ENCODE results near the gene UBE2J1. TPM values are rescaled to one million over a fixed set of nuclear protein-coding genes. Genes with fewer than 3 reads are reported as not detected.

The UBE2J1 gene
- polyA plus RNA-seq, 4 donors, result 53.7 to 69.5 (median 63.3) TPM

GRCh38 chr6:89368999-89369398 is 16.5 kb upstream of the UBE2J1 start:
- no peak for DNase-seq (ENCODE audit: low read depth in 4 of 4, low spot score in 3 of 4)

- DNase-seq (ENCODE audit: low read depth in 4 of 4, low spot score in 3 of 4), result no peak
These were observed 15.6 kb upstream of the UBE2J1 start for GRCh38 chr6:89368107-89368506.

- DNase-seq (ENCODE audit: low read depth in 4 of 4, low spot score in 3 of 4), result no peak
These were observed 12.1 kb upstream of the UBE2J1 start for GRCh38 chr6:89364586-89364985.

DNA sequence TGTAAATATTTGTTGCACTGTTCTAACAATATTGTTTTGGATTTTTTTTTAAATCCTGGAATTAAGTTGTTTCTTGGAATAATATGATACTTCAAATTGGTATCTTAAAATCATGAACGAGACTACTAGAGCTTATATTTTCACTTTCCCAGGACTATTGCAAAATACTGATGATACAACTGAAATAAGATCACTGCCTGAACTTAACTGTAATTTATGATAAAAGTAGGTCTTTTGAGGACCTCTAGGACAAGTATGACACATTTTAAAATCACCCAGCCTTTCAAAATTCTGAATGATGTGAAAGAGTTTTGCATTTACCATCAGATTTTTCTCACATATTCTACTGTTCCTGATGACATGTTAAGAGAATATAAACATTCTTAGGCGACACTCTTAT is 8.6 kb upstream of the UBE2J1 start:
- no peak for DNase-seq (ENCODE audit: low read depth in 4 of 4, low spot score in 3 of 4)

GRCh38 chr6:89360415-89360999 is 8.0 kb upstream of the UBE2J1 start:
- no peak for DNase-seq (ENCODE audit: low read depth in 4 of 4, low spot score in 3 of 4)

GRCh38 chr6:89359561-89359960 is 7.0 kb upstream of the UBE2J1 start:
- no peak for DNase-seq (ENCODE audit: low read depth in 4 of 4, low spot score in 3 of 4)

DNA sequence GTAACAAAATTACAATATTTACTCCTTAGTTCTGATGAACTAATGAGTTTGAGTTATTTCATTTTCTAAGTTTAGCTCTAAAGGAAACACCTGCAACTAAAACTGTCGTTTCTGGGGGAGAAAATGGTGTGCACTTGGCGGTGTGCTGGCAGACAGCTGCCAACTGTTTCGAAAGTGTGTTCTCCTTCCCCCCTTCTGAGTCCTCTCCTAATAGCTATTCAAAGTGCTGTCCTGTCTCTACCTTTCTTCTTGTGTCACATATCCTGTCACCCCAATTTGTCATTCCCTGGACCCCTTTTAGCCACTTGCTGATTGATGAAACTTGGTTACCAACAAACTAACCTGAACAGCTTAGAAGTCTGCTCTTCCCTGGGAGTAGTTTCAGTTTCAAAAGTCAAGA is 4.9 kb upstream of the UBE2J1 start:
- DNase-seq (ENCODE audit: low read depth in 4 of 4, low spot score in 3 of 4), result no peak

- DNase-seq (ENCODE audit: low read depth in 4 of 4, low spot score in 3 of 4), result no peak
These were observed 4.2 kb upstream of the UBE2J1 start for GRCh38 chr6:89356642-89357170.

- DNase-seq (ENCODE audit: low read depth in 4 of 4, low spot score in 3 of 4), result no peak
These were observed 3.1 kb upstream of the UBE2J1 start for GRCh38 chr6:89355511-89356194.

GRCh38 chr6:89353702-89354392 is 1.3 kb upstream of the UBE2J1 start:
- DNase-seq (ENCODE audit: low read depth in 4 of 4, low spot score in 3 of 4), result no peak

DNA sequence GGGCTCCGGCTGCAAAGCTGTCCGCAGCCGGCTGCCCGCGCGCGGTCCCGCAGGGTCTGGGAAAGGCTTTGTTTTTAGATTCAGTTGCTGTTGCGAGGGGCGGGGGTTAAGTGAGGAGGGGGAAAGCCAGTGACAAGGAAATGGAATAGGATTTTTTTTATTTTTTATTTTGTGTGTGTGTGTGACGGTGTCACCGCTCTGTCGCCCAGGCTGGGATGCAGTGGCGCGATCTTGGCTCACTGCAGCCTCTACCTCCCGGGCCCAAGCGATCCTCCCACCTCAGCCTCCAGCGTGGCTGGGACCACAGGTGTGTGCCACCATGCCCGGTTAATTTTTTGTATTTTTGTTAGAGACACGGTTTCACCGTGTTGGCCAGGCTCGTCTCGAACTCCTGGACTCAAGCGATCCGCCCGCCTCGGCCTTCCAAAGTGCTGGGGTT is 615 bp upstream of the UBE2J1 start:
- no peak for DNase-seq (ENCODE audit: low read depth in 4 of 4, low spot score in 3 of 4)

DNA sequence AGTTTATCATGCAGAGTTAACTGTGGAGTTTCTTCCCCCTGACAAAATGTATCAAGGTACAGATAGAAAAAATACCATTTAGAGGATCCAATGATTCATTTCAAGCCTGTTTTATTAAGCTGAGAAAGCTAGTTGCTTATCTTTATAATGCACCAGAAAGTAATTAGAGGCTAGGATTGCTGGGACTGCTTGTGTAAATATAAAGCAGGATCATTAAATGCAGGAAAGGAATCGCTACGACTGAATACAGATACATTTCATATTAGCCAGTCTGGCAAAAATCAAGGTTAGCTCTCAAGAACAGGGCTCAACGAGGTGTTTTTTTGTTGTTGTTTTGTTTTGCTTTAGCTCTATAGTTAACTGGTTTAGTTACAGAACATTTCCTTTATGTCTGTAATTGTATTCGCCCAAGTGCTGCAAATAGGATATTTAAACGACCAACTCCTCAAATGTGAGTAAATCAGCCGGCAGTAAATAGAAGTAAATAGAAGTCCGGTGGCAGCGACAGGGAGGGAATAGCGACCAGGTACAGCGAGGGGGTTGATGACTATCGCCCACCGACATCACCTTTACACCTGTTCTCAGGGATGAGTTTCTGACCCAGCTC is 748 bp downstream of the UBE2J1 start:
- no peak for DNase-seq (ENCODE audit: low read depth in 4 of 4, low spot score in 3 of 4)

DNA sequence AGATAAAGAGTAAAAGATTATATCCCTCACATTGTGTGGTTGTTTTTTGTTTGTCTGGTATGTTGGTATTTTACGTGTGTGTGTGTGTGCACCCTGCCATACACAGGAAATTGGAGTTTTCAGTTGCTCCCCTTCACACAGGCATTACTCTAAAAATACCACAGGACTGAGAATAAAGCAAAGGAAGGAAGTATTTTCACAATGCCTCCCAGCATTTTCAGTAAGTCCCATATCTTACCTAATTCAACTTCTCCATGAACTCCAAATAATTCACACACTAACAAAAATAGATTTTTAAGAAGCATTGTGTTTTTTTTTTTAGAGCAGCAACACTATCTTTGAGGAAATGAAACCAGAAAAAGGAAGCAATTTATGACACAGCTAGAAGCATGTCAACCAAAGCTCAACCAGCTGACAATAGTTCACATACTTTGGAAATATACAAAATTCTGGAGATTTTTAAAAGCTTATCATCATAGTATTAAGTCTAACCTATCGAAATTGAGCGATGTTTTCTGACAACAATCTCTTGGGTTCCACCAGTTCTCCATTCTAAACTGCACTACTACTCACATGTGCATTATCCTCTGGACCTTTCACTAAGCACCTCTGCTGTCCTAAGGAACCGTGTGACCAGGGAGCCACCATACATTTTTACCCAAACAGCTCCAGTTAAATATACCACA is 2.1 kb downstream of the UBE2J1 start:
- no peak for DNase-seq (ENCODE audit: low read depth in 4 of 4, low spot score in 3 of 4)

DNA sequence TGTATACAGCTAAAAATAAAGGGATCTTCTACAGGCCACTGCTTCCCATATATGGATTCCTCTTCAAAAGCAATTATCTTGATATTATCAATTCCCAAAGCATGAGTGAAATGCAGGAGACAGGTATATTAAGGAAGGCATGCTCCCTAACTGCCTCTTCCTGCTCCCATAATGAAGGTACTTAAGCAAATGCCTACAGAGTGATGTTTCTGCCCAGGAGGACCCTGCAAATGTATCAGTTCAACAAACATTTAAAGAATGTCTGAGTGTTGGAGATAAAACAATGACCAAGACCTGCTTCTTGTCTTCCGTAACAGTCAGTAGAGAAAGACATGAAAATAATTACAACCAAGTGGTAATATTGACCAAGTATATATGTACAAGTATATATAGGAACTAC is 4.2 kb downstream of the UBE2J1 start:
- DNase-seq (ENCODE audit: low read depth in 4 of 4, low spot score in 3 of 4), result no peak

DNA sequence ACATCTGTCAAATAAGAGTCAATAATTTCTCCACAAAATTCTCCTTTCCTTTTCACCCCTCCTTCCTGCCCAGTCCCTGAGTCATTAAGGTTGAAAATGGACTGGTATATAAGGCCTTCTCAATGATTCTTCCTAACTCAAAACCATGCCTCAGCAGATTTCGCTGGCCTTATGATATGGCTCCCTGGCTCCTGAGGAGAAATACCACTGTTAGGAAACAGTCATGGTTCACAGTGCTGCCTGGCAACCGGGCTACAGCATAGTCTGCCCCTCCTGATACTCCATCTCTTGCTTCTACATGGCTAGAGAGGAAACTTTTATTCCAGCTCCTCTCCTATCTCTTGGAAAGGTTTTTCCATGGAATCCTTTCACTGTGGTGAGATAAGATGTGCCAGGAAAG is 4.7 kb downstream of the UBE2J1 start:
- no peak for DNase-seq (ENCODE audit: low read depth in 4 of 4, low spot score in 3 of 4)

- no peak for DNase-seq (ENCODE audit: low read depth in 4 of 4, low spot score in 3 of 4)
These were observed 6.1 kb downstream of the UBE2J1 start for GRCh38 chr6:89346433-89346832.

DNA sequence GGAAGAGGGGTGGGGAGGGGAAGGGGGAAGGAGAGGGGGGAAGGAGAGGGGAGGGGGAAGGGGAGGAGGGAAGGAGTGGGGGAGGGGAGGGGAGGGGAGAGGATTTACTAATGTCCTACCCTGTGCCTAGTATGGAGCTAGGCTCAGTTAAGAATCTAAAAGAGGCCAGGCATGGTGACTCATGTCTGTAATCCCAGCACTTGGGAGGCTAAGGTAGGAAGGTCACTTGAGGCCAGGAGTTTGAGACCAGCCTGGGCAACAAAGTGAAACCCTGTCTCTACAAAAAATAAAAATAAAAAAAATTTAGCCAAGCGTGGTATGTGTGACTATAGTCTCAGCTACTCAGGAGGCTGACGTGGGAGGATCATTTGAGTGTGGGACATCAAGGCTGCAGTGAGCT is 13.0 kb downstream of the UBE2J1 start:
- no peak for DNase-seq (ENCODE audit: low read depth in 4 of 4, low spot score in 3 of 4)

DNA sequence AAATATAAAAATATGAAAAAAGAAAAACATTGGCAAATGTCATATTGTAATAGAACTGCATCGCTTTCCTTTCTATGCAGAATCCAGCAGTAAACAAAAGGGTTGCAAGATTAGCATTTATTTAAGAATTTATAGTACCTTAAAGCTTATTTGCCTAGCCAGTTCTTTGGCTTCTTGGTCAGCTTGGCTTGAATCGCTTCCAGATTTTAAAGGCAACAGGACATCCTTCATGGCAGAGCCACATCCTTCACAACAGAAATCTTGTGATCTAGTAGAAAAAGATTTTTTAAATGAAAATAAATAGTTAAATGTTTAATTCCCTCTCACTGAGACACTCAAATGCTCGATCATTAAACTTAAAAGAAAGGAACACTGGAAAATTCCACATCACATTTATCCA is 17.4 kb downstream of the UBE2J1 start:
- DNase-seq (ENCODE audit: low read depth in 4 of 4, low spot score in 3 of 4), result no peak

DNA sequence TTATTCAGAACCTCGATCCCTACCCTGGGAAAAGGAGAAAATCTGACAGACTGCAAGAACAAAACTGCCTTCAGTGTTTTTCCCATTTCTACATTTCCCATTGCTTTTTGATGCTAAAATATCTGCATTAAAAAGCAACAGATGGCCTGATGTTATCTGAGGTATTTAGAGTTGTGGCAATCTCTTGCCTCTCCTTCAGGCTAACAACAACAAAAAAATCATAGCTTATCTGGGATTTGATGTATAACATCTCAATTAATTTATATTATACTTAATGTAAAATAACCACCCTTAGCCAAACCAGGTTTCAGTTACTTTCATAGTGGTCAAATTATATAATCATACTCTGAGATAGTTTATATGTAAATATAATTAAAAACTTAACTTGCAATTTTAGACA is 21.6 kb downstream of the UBE2J1 start:
- no peak for DNase-seq (ENCODE audit: low read depth in 4 of 4, low spot score in 3 of 4)

DNA sequence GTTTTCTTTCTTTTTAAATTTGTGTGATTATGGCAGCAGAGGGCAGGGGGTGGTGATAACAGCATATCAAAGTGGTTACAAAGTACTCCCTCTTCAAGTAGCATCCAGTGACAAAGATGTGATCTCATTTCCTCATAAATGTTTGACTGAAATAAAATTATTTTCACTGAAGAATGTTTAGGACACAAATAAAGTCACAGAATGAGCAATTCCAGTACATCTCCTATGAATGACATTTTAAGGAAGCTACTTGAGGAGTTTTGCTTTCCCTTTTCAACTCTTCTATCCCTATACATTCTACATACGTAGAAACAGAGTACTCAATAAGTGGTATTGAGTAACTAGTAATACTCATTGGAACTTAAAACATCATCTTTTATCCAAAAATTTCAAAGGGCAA is 23.5 kb downstream of the UBE2J1 start:
- no peak for DNase-seq (ENCODE audit: low read depth in 4 of 4, low spot score in 3 of 4)

DNA sequence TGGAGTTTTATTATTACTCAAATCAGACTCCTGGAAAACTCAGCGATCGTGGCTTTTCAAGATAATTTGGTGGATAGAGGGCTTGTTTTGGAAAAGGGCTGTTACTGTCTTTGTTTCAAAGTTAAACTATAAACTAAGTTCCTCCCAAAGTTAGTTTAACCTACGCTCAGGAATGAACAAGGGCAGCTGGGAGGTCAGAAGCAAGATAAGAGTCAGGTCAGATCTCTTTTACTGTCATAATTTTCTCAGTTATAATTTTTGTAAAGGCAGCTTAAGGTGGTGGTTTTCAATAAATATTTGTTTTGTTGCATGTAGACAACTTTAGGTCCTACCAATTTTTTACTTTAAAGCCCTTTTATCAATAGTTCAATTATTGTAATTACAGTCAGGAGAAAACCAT is 28.2 kb downstream of the UBE2J1 start:
- no peak for DNase-seq (ENCODE audit: low read depth in 4 of 4, low spot score in 3 of 4)

All from left renal pelvis (tissue), 4 donors.